Gastrocnemius medialis (tissue), 4 donors: ENCODE results near the gene ADAP1.

Experiments used
- CTCF ChIP-seq, 5 experiments: fragments of 450-650 bp in 3 of 5; fragments of 200-600 bp in 2 of 5; sonication (generic) in 2 of 5; IDR thresholded peaks in 4 of 5; conservative IDR thresholded peaks in 1 of 5; 1 replicate in 4 of 5; 2 replicates in 1 of 5; pipeline ENCODE4 v1.5.1; 2016 to 2019; ENCODE audit warnings: antibody characterized with exemption in 5 of 5, mild to moderate bottlenecking in 3 of 5, moderate library complexity in 3 of 5
- POLR2A ChIP-seq, 2 donors: fragments of 450-650 bp; IDR thresholded peaks; one replicate each; pipeline ENCODE4 v1.6.1; 2017; ENCODE audit warnings: antibody characterized with exemption in 2 of 2, mild to moderate bottlenecking in 2 of 2, moderate library complexity in 2 of 2

DNA sequence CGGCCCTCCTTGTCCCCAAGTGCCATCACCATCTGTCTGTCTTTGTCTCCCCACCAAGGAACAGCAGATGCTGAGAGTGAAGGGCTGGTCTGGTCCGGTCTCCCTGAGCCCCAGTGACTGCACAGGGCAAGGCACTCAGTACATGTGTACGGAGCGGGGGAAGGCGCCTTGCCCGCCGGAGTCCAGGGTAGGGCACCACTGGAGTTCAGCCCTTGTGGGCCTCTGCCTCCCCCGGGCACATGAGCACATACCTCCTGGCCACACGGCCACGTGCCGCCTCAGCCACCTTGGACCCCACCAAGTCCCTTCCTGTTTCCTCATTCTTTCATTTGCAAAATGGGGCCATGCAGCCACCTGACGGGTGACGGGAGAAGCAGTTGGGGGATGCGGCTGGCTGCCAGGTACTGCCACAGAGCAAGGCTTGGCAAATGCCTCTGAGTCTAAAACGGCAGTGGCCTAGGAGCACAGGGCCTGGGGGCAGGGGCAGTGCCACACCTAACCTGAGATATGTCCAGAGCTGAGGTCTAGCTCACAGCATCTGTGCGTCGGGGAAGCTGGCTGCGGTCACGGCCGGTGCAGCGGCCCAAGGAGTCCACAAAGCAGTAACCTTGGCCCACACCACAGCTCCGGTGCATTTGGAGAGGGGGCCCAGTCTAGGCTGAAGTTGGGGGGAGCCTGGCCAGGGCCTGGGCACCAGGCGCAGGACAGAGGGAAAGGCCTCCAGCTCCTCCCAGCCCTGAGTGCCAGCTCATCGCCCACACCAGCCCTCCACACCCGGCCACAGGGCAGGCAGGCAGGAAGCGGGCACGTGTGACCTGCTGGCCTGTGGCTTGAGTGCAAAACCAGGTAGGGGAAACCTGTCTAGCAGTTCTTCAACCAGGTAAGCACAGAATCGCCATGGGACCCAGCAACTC lies 5.2 kb downstream of the ADAP1 start:
- TF ChIP-seq POLR2A (IDR thresholded peaks at IDR 0.05) (no peak), CTCF (IDR thresholded peaks at IDR 0.05 in 4 of 5, conservative IDR thresholded peaks at IDR 0.05 in 1 of 5) (no peak)
